ENCODE measurements around the gene CTDP1.

GRCh38 chr18:79706006-79706405 is 26.4 kb downstream of the CTDP1 start:
- TF ChIP-seq CTCF (IDR thresholded peaks at IDR 0.05) (no peak), POLR2A (IDR thresholded peaks at IDR 0.05) (no peak)

Data from adrenal gland (tissue), 5 donors.